ENCODE measurements around the gene PC. TPM values are rescaled to one million over a fixed set of nuclear protein-coding genes. Genes with fewer than 3 reads are reported as not detected.

PC gene
- total RNA-seq, 2 donors from 2014 or later, result 12.2 to 81.7 TPM

- WGBS, 2 donors, result 87 to 91% methylated on average over 3 to 10 of the region's 10 CpGs
- no peaks in the 10 kb centered on the region for H3K27me3 ChIP-seq
- H3K4me1 ChIP-seq, result peaks cover 16% of the 10 kb centered on the region
- no peak overlapping the region for H3K27ac ChIP-seq
- intact Hi-C loops (cut with DNase I), result no loop called here
- no peak for DNase-seq
- H3K4me3 ChIP-seq, result no peak overlapping the region
- no peak for ATAC-seq
- no peaks in the 10 kb centered on the region for H3K36me3 ChIP-seq (replicated peaks in 1 of 2; ENCODE audit: insufficient read depth in 1 of 2, low read depth in 2 of 2)
- no peak for TF ChIP-seq CTCF (IDR thresholded peaks at IDR 0.05)
- TF ChIP-seq POLR2A (IDR thresholded peaks at IDR 0.05), result no peak
- no peaks in the 10 kb centered on the region for H3K9me3 ChIP-seq
Observed at GRCh38 chr11:66881451-66881835, 76.7 kb downstream of the PC start.

- intact Hi-C loops (cut with DNase I), result no loop called here
- TF ChIP-seq POLR2A (IDR thresholded peaks at IDR 0.05) (no peak), CTCF (IDR thresholded peaks at IDR 0.05) (no peak)
- Histone ChIP-seq H3K4me3 (no peak overlapping the region), H3K36me3 (replicated peaks in 1 of 2; ENCODE audit: insufficient read depth in 1 of 2, low read depth in 2 of 2) (no peaks in the 10 kb centered on the region), H3K27me3 (no peaks in the 10 kb centered on the region), H3K9me3 (no peaks in the 10 kb centered on the region), H3K4me1 (peaks cover 16% of the 10 kb centered on the region), H3K27ac (no peak overlapping the region)
- 41 to 52% methylated on average over 9 to 14 of the region's 14 CpGs for WGBS, 2 donors
- ATAC-seq (no peak), DNase-seq (peak in 3 of 4 donors; percentile 39 to 67 (median 59))
Observed at GRCh38 chr11:66880496-66881450, 77.4 kb downstream of the PC start.

GRCh38 chr11:66879999-66880398 is 78.2 kb downstream of the PC start:
- no peak for ATAC-seq
- Histone ChIP-seq H3K27me3 (no peaks in the 10 kb centered on the region), H3K4me1 (peaks cover 16% of the 10 kb centered on the region), H3K27ac (no peak overlapping the region), H3K36me3 (replicated peaks in 1 of 2; ENCODE audit: insufficient read depth in 1 of 2, low read depth in 2 of 2) (no peaks in the 10 kb centered on the region), H3K9me3 (no peaks in the 10 kb centered on the region), H3K4me3 (no peak overlapping the region)
- 91% methylated on average over 5 to 8 of the region's 8 CpGs for WGBS, 2 donors
- intact Hi-C loops (cut with DNase I), result no loop called here
- no peak for TF ChIP-seq POLR2A (IDR thresholded peaks at IDR 0.05)
- no peak for TF ChIP-seq CTCF (IDR thresholded peaks at IDR 0.05)
- no peak for DNase-seq

- Histone ChIP-seq H3K4me1 (peaks cover 16% of the 10 kb centered on the region), H3K4me3 (no peak overlapping the region), H3K27ac (no peak overlapping the region), H3K27me3 (no peaks in the 10 kb centered on the region), H3K36me3 (replicated peaks in 1 of 2; ENCODE audit: insufficient read depth in 1 of 2, low read depth in 2 of 2) (no peaks in the 10 kb centered on the region), H3K9me3 (no peaks in the 10 kb centered on the region)
- intact Hi-C loops (cut with DNase I), result no loop called here
- WGBS, 2 donors, result 93 to 94% methylated on average over 5 to 9 of the region's 9 CpGs
- no peak for TF ChIP-seq POLR2A (IDR thresholded peaks at IDR 0.05)
- no peak for TF ChIP-seq CTCF (IDR thresholded peaks at IDR 0.05)
- ATAC-seq (no peak), DNase-seq (no peak)
Observed at GRCh38 chr11:66879583-66879982, 78.6 kb downstream of the PC start.

All from body of pancreas (tissue), 4 donors.